Common myeloid progenitor, CD34-positive (primary cell): Measurements from ENCODE around the gene ODAD3.

Experiments used
- CTCF ChIA-PET: fragments of 350-600 bp; sonication (Branson Sonifier 250); formaldehyde crosslinking; loops from one replicate; lab custom pipeline; 2021; ENCODE audit warnings: antibody characterized with exemption; lab: Charles Lee
- POLR2A ChIA-PET: fragments of 350-600 bp; sonication (Branson Sonifier 250); formaldehyde crosslinking; loops from one replicate; lab custom pipeline; 2021; ENCODE audit warnings: antibody characterized with exemption; lab: Charles Lee
- DNase-seq, 3 donors: peaks; one replicate each; pipeline versions ENCODE4 v3.0.0 to v3.0.0-alpha.2; 2013
- H3K27ac ChIP-seq, 2 experiments: 1 replicate in 1 of 2; 2 replicates in 1 of 2; pipeline ENCODE4 v1.7.0; 2013; ENCODE audit warnings: inconsistent platforms in 2 of 2, low read length in 2 of 2, mild to moderate bottlenecking in 2 of 2, low read depth in 1 of 2, moderate library complexity in 1 of 2; ENCODE audit not compliant: severe bottlenecking in 2 of 2, insufficient read depth in 1 of 2, poor library complexity in 1 of 2
- H3K27me3 ChIP-seq, 5 experiments: replicated peaks in 2 of 5; 1 replicate in 3 of 5; 2 replicates in 2 of 5; pipeline versions ENCODE4 v1.6.1 to v1.7.0; 2013; ENCODE audit warnings: low read length in 4 of 5, mild to moderate bottlenecking in 2 of 5, moderate library complexity in 2 of 5, inconsistent platforms in 1 of 5; ENCODE audit not compliant: insufficient read depth in 5 of 5, control insufficient read depth in 4 of 5
- H3K36me3 ChIP-seq, 4 experiments: 1 replicate in 2 of 4; 2 replicates in 2 of 4; pipeline versions ENCODE4 v1.6.1 to v1.7.0; 2013; ENCODE audit warnings: low read length in 3 of 4, control low read depth in 1 of 4, mild to moderate bottlenecking in 1 of 4; ENCODE audit not compliant: control insufficient read depth in 4 of 4, insufficient read depth in 4 of 4
- H3K4me1 ChIP-seq, 4 experiments: 1 replicate in 3 of 4; 2 replicates in 1 of 4; pipeline versions ENCODE4 v1.6.1 to v1.7.1; 2013; ENCODE audit warnings: low read length in 3 of 4, mild to moderate bottlenecking in 3 of 4, control low read depth in 1 of 4, inconsistent platforms in 1 of 4, moderate library complexity in 1 of 4; ENCODE audit not compliant: control insufficient read depth in 4 of 4, insufficient read depth in 4 of 4; ENCODE audit errors: control extremely low read depth in 1 of 4
- H3K4me3 ChIP-seq, 7 experiments: 1 replicate in 4 of 7; 2 replicates in 3 of 7; pipeline versions ENCODE4 v1.5.1 to v1.7.0; 2013; ENCODE audit warnings: mild to moderate bottlenecking in 7 of 7, low read length in 6 of 7, moderate library complexity in 6 of 7, inconsistent platforms in 2 of 7, low read depth in 2 of 7, control low read depth in 1 of 7; ENCODE audit not compliant: insufficient read depth in 4 of 7, control insufficient read depth in 1 of 7; ENCODE audit errors: extremely low read depth in 1 of 7
- H3K9me3 ChIP-seq, 5 experiments: 1 replicate in 4 of 5; 2 replicates in 1 of 5; pipeline versions ENCODE4 v1.6.1 to v1.7.1; 2013; ENCODE audit warnings: low read length in 4 of 5, mild to moderate bottlenecking in 2 of 5, inconsistent platforms in 1 of 5, low read depth in 1 of 5, moderate library complexity in 1 of 5; ENCODE audit not compliant: control insufficient read depth in 4 of 5, insufficient read depth in 2 of 5; ENCODE audit errors: control extremely low read depth in 1 of 5
- WGBS: methylation state at CpG from one replicate; pipeline ENCODE4 v1.1.5; 2013; ENCODE audit not compliant: insufficient coverage; 5-methylcytosine and 5-hydroxymethylcytosine counted together

The ODAD3 gene

GRCh38 chr19:11390933-11391680 is 43.8 kb downstream of the ODAD3 start:
- POLR2A ChIA-PET, result no interaction called here
- CTCF ChIA-PET, result interaction anchor here (0.6 to 2.4 kb wide), 9 partner anchors 8 to 91 kb away, joined by 3 to 7 read pairs (median 5); partner anchors contain the start of gene SWSAP1
- no peak overlapping the region for H3K4me3 ChIP-seq

GRCh38 chr19:11390359-11390758 is 44.6 kb downstream of the ODAD3 start:
- Histone ChIP-seq H3K27me3 (no peaks in the 10 kb centered on the region), H3K4me1 (peaks cover 4 to 12% (median 8%) of the 10 kb centered on the region in 4 experiments), H3K9me3 (peaks cover 0 to 8% (median 5%) of the 10 kb centered on the region in 5 experiments), H3K27ac (no peak overlapping the region), H3K36me3 (no peaks in the 10 kb centered on the region), H3K4me3 (no peak overlapping the region)
- CTCF ChIA-PET, result interaction anchor here (0.6 to 2.4 kb wide), 7 partner anchors 9 to 92 kb away, joined by 3 to 7 read pairs (median 5); partner anchors contain the start of gene SWSAP1
- DNase-seq, result peak in 1 of 3 donors; percentile 15
- POLR2A ChIA-PET, result no interaction called here
- WGBS, result no CpG with 5 or more reads among the region's 2 CpGs

More at GRCh38 chr19:11390933-11391680, 43.8 kb downstream of the ODAD3 start:
- WGBS, result no CpG with 5 or more reads among the region's 4 CpGs
- H3K4me1 ChIP-seq, result peaks cover 4 to 12% (median 8%) of the 10 kb centered on the region in 4 experiments
- no peak for DNase-seq
- H3K36me3 ChIP-seq, result no peaks in the 10 kb centered on the region
- no peak overlapping the region for H3K27ac ChIP-seq
- H3K27me3 ChIP-seq, result no peaks in the 10 kb centered on the region
- peaks cover 0 to 8% (median 5%) of the 10 kb centered on the region in 5 experiments for H3K9me3 ChIP-seq

GRCh38 chr19:11387162-11388034 is 47.5 kb downstream of the ODAD3 start:
- Histone ChIP-seq H3K9me3 (peaks cover 0 to 8% (median 5%) of the 10 kb centered on the region in 5 experiments), H3K36me3 (no peaks in the 10 kb centered on the region), H3K27me3 (peaks cover 0 to 4% (median 0%) of the 10 kb centered on the region in 5 experiments), H3K4me1 (peaks cover 4 to 30% (median 26%) of the 10 kb centered on the region in 4 experiments), H3K4me3 (peak overlapping the region in 1 of 7 experiments; percentile 15), H3K27ac (no peak overlapping the region)
- ChIA-PET CTCF (interaction anchor here (0.9 to 3.1 kb wide), 6 partner anchors 9 to 94 kb away, joined by 3 to 10 read pairs (median 4); partner anchors contain the start of gene ELAVL3), POLR2A (interaction anchor here (0.7 kb wide), 1 partner anchor 35 kb away, joined by 5 read pairs; no protein-coding TSS in a partner anchor)
- peak in 2 of 3 donors; percentile 80 to 84 for DNase-seq
- WGBS, result 47% methylated on average over 14 of the region's 19 CpGs

GRCh38 chr19:11384778-11385129 is 50.2 kb downstream of the ODAD3 start:
- peak in 1 of 3 donors; percentile 27 for DNase-seq
- ChIA-PET CTCF (interaction anchor here (0.6 to 6.0 kb wide), 5 partner anchors 22 to 64 kb away, joined by 3 to 36 read pairs (median 5); partner anchors contain the start of gene PRKCSH), POLR2A (no interaction called here)
- no peak overlapping the region for H3K27ac ChIP-seq
- peaks cover 0 to 6% (median 0%) of the 10 kb centered on the region in 5 experiments for H3K27me3 ChIP-seq
- 100% methylated on average over 1 of the region's 5 CpGs for WGBS
- H3K4me1 ChIP-seq, result peaks cover 8 to 51% (median 47%) of the 10 kb centered on the region in 4 experiments
- H3K4me3 ChIP-seq, result no peak overlapping the region
- no peaks in the 10 kb centered on the region for H3K36me3 ChIP-seq
- no peaks in the 10 kb centered on the region for H3K9me3 ChIP-seq

- Histone ChIP-seq H3K4me1 (peaks cover 8 to 51% (median 47%) of the 10 kb centered on the region in 4 experiments), H3K9me3 (no peaks in the 10 kb centered on the region), H3K27me3 (peaks cover 0 to 6% (median 0%) of the 10 kb centered on the region in 5 experiments), H3K36me3 (no peaks in the 10 kb centered on the region), H3K27ac (peak overlapping the region in 1 of 2 experiments; percentile 43), H3K4me3 (peak overlapping the region; percentile 24 to 67 (median 54))
- ChIA-PET POLR2A (interaction anchor here (1.6 kb wide), 1 partner anchor 38 kb away, joined by 5 read pairs; no protein-coding TSS in a partner anchor), CTCF (interaction anchor here (0.6 to 6.0 kb wide), 17 partner anchors 9 to 99 kb away, joined by 3 to 36 read pairs (median 4); partner anchors contain the start of genes PRKCSH, RGL3 and SWSAP1)
- 0% methylated on average over 4 of the region's 9 CpGs for WGBS
- DNase-seq, result no peak
Observed at GRCh38 chr19:11383706-11384048, 51.2 kb downstream of the ODAD3 start.

GRCh38 chr19:11382898-11383705 is 51.8 kb downstream of the ODAD3 start:
- peaks cover 8 to 55% (median 50%) of the 10 kb centered on the region in 4 experiments for H3K4me1 ChIP-seq
- DNase-seq, result peak; percentile 81 to 85 (median 82)
- no peaks in the 10 kb centered on the region for H3K9me3 ChIP-seq
- H3K27me3 ChIP-seq, result peaks cover 0 to 6% (median 0%) of the 10 kb centered on the region in 5 experiments
- peak overlapping the region; percentile 24 to 67 (median 54) for H3K4me3 ChIP-seq
- WGBS, result 0% methylated on average over 45 of the region's 65 CpGs
- peak overlapping the region in 1 of 2 experiments; percentile 54 for H3K27ac ChIP-seq
- ChIA-PET CTCF (interaction anchor here (0.6 to 6.0 kb wide), 21 partner anchors 8 to 100 kb away, joined by 3 to 36 read pairs (median 4); partner anchors contain the start of genes RGL3 and SWSAP1), POLR2A (interaction anchor here (1.6 kb wide), 1 partner anchor 39 kb away, joined by 5 read pairs; no protein-coding TSS in a partner anchor)
- no peaks in the 10 kb centered on the region for H3K36me3 ChIP-seq
